Erythroblast (primary cell): Measurements from ENCODE around the gene CTNNA3.

Experiments
- GATA1 ChIP-seq: IDR thresholded peaks from 2 replicates; pipeline ENCODE4 v1.6.1; 2011; ENCODE audit warnings: low read depth, mild to moderate bottlenecking, control low read depth, low read length, moderate library complexity
- POLR2A ChIP-seq: IDR thresholded peaks from 2 replicates; pipeline ENCODE4 v1.6.1; 2011; ENCODE audit warnings: mild to moderate bottlenecking, low read length

GRCh38 chr10:67705921-67706320 is 9.9 kb upstream of the CTNNA3 start:
- no peak for TF ChIP-seq POLR2A
- no peak for TF ChIP-seq GATA1
